ENCODE data around the gene NCK2. TPM values are rescaled to one million over a fixed set of nuclear protein-coding genes. Genes with fewer than 3 reads are reported as not detected.

Gene NCK2
- total RNA-seq, 1 experiment from 2014 or later: 49.2 TPM

GRCh38 chr2:105795575-105795934 is 50.8 kb downstream of the NCK2 start:
- H2BK12ac ChIP-seq (ENCODE audit: insufficient read length, low read depth, low read length): no peak overlapping the region
- TF ChIP-seq, protein P1, sequence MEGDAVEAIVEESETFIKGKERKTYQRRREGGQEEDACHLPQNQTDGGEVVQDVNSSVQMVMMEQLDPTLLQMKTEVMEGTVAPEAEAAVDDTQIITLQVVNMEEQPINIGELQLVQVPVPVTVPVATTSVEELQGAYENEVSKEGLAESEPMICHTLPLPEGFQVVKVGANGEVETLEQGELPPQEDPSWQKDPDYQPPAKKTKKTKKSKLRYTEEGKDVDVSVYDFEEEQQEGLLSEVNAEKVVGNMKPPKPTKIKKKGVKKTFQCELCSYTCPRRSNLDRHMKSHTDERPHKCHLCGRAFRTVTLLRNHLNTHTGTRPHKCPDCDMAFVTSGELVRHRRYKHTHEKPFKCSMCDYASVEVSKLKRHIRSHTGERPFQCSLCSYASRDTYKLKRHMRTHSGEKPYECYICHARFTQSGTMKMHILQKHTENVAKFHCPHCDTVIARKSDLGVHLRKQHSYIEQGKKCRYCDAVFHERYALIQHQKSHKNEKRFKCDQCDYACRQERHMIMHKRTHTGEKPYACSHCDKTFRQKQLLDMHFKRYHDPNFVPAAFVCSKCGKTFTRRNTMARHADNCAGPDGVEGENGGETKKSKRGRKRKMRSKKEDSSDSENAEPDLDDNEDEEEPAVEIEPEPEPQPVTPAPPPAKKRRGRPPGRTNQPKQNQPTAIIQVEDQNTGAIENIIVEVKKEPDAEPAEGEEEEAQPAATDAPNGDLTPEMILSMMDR (conservative IDR thresholded peaks at IDR 0.05): no peak
- no peak overlapping the region for H2AK5ac ChIP-seq (ENCODE audit: insufficient read length, low read length)
- H3K9me3 Mint-ChIP-seq: no peaks in the 10 kb centered on the region
- H3K14ac ChIP-seq (ENCODE audit: insufficient read depth, low read length): no peak overlapping the region
- H2BK15ac ChIP-seq (ENCODE audit: low read depth, low read length): no peak overlapping the region
- no peak overlapping the region for H3K56ac ChIP-seq (ENCODE audit: insufficient read length, low read depth, low read length)
- no peak overlapping the region for H2AFZ ChIP-seq (ENCODE audit: low read length)
- no peaks in the 10 kb centered on the region for H3K27me3 Mint-ChIP-seq (ENCODE audit: low read depth)
- no peak for DNase-seq
- no peak overlapping the region for H2BK120ac ChIP-seq (ENCODE audit: low read depth, low read length, poor library complexity, severe bottlenecking)
- peaks cover 14% of the 10 kb centered on the region for H3K79me1 ChIP-seq (ENCODE audit: insufficient read depth, low read depth, low read length, poor library complexity, severe bottlenecking)
- no peak overlapping the region for H2BK5ac ChIP-seq (ENCODE audit: insufficient read length, low read length)
- H4K5ac ChIP-seq (ENCODE audit: insufficient read length, low read depth, low read length): no peak overlapping the region
- H2BK20ac ChIP-seq (ENCODE audit: low read depth, low read length, poor library complexity, severe bottlenecking): no peak overlapping the region
- no peak overlapping the region for H3K4me2 ChIP-seq (ENCODE audit: insufficient read depth, insufficient read length, low read length)
- H3K27ac ChIP-seq (ENCODE audit: insufficient read length, low read depth, low read length): no peak overlapping the region
- H3K9me3 ChIP-seq (ENCODE audit: control insufficient read depth, low read depth, low read length): no peaks in the 10 kb centered on the region
- no peak overlapping the region for H3T11ph ChIP-seq (ENCODE audit: low read length)
- H3K23me2 ChIP-seq (ENCODE audit: insufficient read length, low read depth, low read length, poor library complexity, severe bottlenecking): no peaks in the 10 kb centered on the region
- no peak overlapping the region for H3K4ac ChIP-seq (ENCODE audit: low read depth, low read length)
- H4K91ac ChIP-seq (ENCODE audit: insufficient read length, low read depth, low read length): no peak overlapping the region
- H3K23ac ChIP-seq (ENCODE audit: insufficient read length, low read depth, low read length): no peak overlapping the region
- peak overlapping the region in 2 of 3 experiments; percentile 50 to 95; a peak in 4 of 7 replicates for H3K27ac Mint-ChIP-seq
- H3K4me3 Mint-ChIP-seq: peak overlapping the region in 1 of 2 experiments; percentile 61; a peak in 2 of 5 replicates
- peaks cover 41 to 68% of the 10 kb centered on the region in 2 experiments for H3K4me1 Mint-ChIP-seq
- no peaks in the 10 kb centered on the region for H4K20me1 ChIP-seq (ENCODE audit: control insufficient read depth, insufficient read depth, insufficient read length)
- peaks cover 0 to 2% (median 0%) of the 10 kb centered on the region in 3 experiments; a peak in 2 of 7 replicates for H3K36me3 Mint-ChIP-seq (ENCODE audit: insufficient read depth in 1 of 3, low read depth in 3 of 3)
- no peak overlapping the region for H3K9ac ChIP-seq (ENCODE audit: extremely low read depth, insufficient read length, low read length)
- H4K8ac ChIP-seq (replicated peaks; ENCODE audit: insufficient read length, low read depth, low read length): no peak overlapping the region
- WGBS (ENCODE audit: extremely low coverage, insufficient read length, low lambda C conversion rate): no CpG with 5 or more reads among the region's 9 CpGs
- H3K4me1 ChIP-seq (ENCODE audit: insufficient read depth, low read length): peaks cover 7% of the 10 kb centered on the region; the same call in 1 of the 2 replicates
- peaks cover 21% of the 10 kb centered on the region; the same call in 1 of the 2 replicates for H3K79me2 ChIP-seq (ENCODE audit: insufficient read depth, low read length)
- H3K18ac ChIP-seq (ENCODE audit: insufficient read length, low read depth, low read length): no peak overlapping the region
- H3K27me3 ChIP-seq (ENCODE audit: insufficient read depth, low read length): no peaks in the 10 kb centered on the region
